WTC11 (cell line): Measurements from ENCODE around the gene CARS2. TPM values are rescaled to one million over a fixed set of nuclear protein-coding genes. Genes with fewer than 3 reads are reported as not detected.

Experiments
- ATAC-seq: fragments of 200-7000 bp; cut with Tn5 transposase; 2 replicates; pipeline ENCODE4 v1.10.0; 2021; ENCODE audit warnings: mild to moderate bottlenecking, moderate library complexity
- CTCF ChIA-PET: fragments of 300-600 bp; sonication (Branson Sonifier 250); formaldehyde crosslinking; loops from one replicate; lab custom pipeline; 2021; ENCODE audit warnings: antibody characterized with exemption; lab: Charles Lee
- POLR2A ChIA-PET: fragments of 350-600 bp; sonication (Branson Sonifier 250); formaldehyde crosslinking; loops from one replicate; lab custom pipeline; 2021; ENCODE audit warnings: antibody characterized with exemption; lab: Charles Lee
- DNase-seq: peaks from one replicate; pipeline ENCODE4 v3.0.0; 2021; ENCODE audit warnings: low spot score
- H3K27ac Mint-ChIP-seq: 2 replicates; pipeline ENCODE4 v1.8.0; 2021; ENCODE audit warnings: mixed read lengths
- H3K27me3 Mint-ChIP-seq: 2 replicates; pipeline ENCODE4 v1.8.0; 2021; ENCODE audit warnings: low read depth, mild to moderate bottlenecking, moderate library complexity, mixed read lengths
- H3K36me3 Mint-ChIP-seq: 2 replicates; pipeline ENCODE4 v1.8.0; 2021; ENCODE audit warnings: mixed read lengths
- H3K4me1 Mint-ChIP-seq: 2 replicates; pipeline ENCODE4 v1.8.0; 2022; ENCODE audit warnings: mixed read lengths
- H3K4me3 Mint-ChIP-seq: 2 replicates; pipeline ENCODE4 v1.8.0; 2021; ENCODE audit warnings: mild to moderate bottlenecking, moderate library complexity, mixed read lengths
- H3K9me3 Mint-ChIP-seq: 2 replicates; pipeline ENCODE4 v1.8.0; 2021; ENCODE audit warnings: mixed read lengths
- CREM ChIP-seq: sonication (generic); formaldehyde crosslinking; IDR thresholded peaks from 2 replicates; pipeline ENCODE4 v1.8.1; 2022; ENCODE audit warnings: mild to moderate bottlenecking, missing genetic modification reagents, moderate library complexity
- FOXK1 ChIP-seq: sonication (generic); formaldehyde crosslinking; IDR thresholded peaks from 2 replicates; pipeline ENCODE4 v1.8.0; 2022; ENCODE audit warnings: mild to moderate bottlenecking, moderate library complexity, missing genetic modification reagents
- FOXP1 ChIP-seq: sonication (generic); formaldehyde crosslinking; IDR thresholded peaks from 2 replicates; pipeline ENCODE4 v1.8.0; 2022; ENCODE audit warnings: missing genetic modification reagents, mild to moderate bottlenecking, moderate library complexity, borderline replicate concordance
- GABPB1 ChIP-seq: sonication (generic); formaldehyde crosslinking; IDR thresholded peaks from 2 replicates; pipeline ENCODE4 v1.8.1; 2023; ENCODE audit warnings: mild to moderate bottlenecking, missing genetic modification reagents
- HMGA2 ChIP-seq: fragments of 250-450 bp; sonication (Bioruptor Pico); IDR thresholded peaks from 2 replicates; pipeline ENCODE4 v1.4.0; 2021; ENCODE audit warnings: mild to moderate bottlenecking, moderate library complexity
- NFE2L1 ChIP-seq: sonication (generic); formaldehyde crosslinking; IDR thresholded peaks from 2 replicates; pipeline ENCODE4 v1.8.1; 2023; ENCODE audit warnings: missing genetic modification reagents
- NR1H2 ChIP-seq: sonication (generic); formaldehyde crosslinking; IDR thresholded peaks from 2 replicates; pipeline ENCODE4 v1.9.0; 2021; ENCODE audit warnings: mild to moderate bottlenecking, moderate library complexity, missing genetic modification reagents
- NR2C2 ChIP-seq: sonication (generic); formaldehyde crosslinking; IDR thresholded peaks from 2 replicates; pipeline ENCODE4 v1.8.0; 2022; ENCODE audit warnings: mild to moderate bottlenecking, missing genetic modification reagents
- RELA ChIP-seq: sonication (generic); formaldehyde crosslinking; IDR thresholded peaks from 2 replicates; pipeline ENCODE4 v1.8.1; 2022; ENCODE audit warnings: missing genetic modification reagents, mild to moderate bottlenecking, borderline replicate concordance
- ZNF671 ChIP-seq: fragments of 250-450 bp; sonication (Bioruptor Pico); IDR thresholded peaks from 2 replicates; pipeline ENCODE4 v1.8.0; 2021; ENCODE audit warnings: mild to moderate bottlenecking
- total RNA-seq: library from RNA; stranded (reverse); gene quantifications from 3 replicates; pipeline ENCODE4 v1.2.3, GENCODE V29; 2021
- TF ChIP-seq, protein P1 (sequence below): fragments of 250-450 bp; sonication (Bioruptor Pico); IDR thresholded peaks from 2 replicates; pipeline ENCODE4 v1.9.0; 2021; ENCODE audit warnings: mild to moderate bottlenecking
- TF ChIP-seq, protein P2 (sequence below): fragments of 250-450 bp; sonication (Bioruptor Pico); IDR thresholded peaks from 2 replicates; pipeline ENCODE4 v2.1.2; 2022; ENCODE audit warnings: mild to moderate bottlenecking, moderate library complexity
- TF ChIP-seq, protein P3 (sequence below): sonication (generic); formaldehyde crosslinking; conservative IDR thresholded peaks from 2 replicates; pipeline ENCODE4 v1.8.1; 2023; ENCODE audit warnings: mild to moderate bottlenecking, low read depth, missing genetic modification reagents, moderate library complexity
- TF ChIP-seq, protein P4 (sequence below): sonication (generic); formaldehyde crosslinking; IDR thresholded peaks from 2 replicates; pipeline ENCODE4 v1.8.0; 2022; ENCODE audit warnings: missing genetic modification reagents
- TF ChIP-seq, protein P5 (sequence below): sonication (generic); formaldehyde crosslinking; IDR thresholded peaks from 2 replicates; pipeline ENCODE4 v1.8.1; 2022; ENCODE audit warnings: low read depth, mild to moderate bottlenecking, moderate library complexity, missing genetic modification reagents, borderline replicate concordance

CARS2 gene
- total RNA-seq, 1 experiment from 2014 or later, result 39.9 TPM

DNA sequence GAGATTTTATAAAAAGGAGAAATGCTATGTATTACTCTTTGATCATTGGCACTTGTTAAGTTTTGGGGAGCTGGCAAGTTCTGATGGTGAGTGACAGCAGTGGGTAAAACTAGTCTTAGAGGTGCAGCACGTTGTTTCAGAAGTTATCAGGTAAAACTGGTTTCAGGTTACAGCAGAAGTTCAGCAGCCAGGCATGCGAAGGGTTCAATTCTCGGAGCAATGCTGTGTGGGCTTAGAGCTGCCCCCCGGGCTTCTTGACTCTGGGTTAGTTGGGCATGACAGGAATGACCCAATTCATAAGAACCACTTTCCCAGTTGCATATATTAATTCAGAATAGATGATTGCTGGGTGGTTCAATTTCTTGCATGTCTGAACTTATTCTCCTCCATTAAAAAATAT lies 42.4 kb upstream of the CARS2 start:
- TF ChIP-seq FOXK1, result no peak
- TF ChIP-seq NFE2L1 (CRISPR knock-in tag), result no peak
- no peak for TF ChIP-seq FOXP1 (CRISPR knock-in tag)
- no peak for TF ChIP-seq HMGA2 (CRISPR knock-in tag)
- TF ChIP-seq, protein P1, sequence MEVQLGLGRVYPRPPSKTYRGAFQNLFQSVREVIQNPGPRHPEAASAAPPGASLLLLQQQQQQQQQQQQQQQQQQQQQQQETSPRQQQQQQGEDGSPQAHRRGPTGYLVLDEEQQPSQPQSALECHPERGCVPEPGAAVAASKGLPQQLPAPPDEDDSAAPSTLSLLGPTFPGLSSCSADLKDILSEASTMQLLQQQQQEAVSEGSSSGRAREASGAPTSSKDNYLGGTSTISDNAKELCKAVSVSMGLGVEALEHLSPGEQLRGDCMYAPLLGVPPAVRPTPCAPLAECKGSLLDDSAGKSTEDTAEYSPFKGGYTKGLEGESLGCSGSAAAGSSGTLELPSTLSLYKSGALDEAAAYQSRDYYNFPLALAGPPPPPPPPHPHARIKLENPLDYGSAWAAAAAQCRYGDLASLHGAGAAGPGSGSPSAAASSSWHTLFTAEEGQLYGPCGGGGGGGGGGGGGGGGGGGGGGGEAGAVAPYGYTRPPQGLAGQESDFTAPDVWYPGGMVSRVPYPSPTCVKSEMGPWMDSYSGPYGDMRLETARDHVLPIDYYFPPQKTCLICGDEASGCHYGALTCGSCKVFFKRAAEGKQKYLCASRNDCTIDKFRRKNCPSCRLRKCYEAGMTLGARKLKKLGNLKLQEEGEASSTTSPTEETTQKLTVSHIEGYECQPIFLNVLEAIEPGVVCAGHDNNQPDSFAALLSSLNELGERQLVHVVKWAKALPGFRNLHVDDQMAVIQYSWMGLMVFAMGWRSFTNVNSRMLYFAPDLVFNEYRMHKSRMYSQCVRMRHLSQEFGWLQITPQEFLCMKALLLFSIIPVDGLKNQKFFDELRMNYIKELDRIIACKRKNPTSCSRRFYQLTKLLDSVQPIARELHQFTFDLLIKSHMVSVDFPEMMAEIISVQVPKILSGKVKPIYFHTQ, result no peak
- TF ChIP-seq, protein P2, sequence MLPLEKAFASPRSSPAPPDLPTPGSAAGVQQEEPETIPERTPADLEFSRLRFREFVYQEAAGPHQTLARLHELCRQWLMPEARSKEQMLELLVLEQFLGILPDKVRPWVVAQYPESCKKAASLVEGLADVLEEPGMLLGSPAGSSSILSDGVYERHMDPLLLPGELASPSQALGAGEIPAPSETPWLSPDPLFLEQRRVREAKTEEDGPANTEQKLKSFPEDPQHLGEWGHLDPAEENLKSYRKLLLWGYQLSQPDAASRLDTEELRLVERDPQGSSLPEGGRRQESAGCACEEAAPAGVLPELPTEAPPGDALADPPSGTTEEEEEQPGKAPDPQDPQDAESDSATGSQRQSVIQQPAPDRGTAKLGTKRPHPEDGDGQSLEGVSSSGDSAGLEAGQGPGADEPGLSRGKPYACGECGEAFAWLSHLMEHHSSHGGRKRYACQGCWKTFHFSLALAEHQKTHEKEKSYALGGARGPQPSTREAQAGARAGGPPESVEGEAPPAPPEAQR (CRISPR knock-in tag), result no peak
- no peak for TF ChIP-seq NR2C2 (CRISPR knock-in tag)
- TF ChIP-seq CREM (CRISPR knock-in tag), result no peak
- TF ChIP-seq, protein P3, sequence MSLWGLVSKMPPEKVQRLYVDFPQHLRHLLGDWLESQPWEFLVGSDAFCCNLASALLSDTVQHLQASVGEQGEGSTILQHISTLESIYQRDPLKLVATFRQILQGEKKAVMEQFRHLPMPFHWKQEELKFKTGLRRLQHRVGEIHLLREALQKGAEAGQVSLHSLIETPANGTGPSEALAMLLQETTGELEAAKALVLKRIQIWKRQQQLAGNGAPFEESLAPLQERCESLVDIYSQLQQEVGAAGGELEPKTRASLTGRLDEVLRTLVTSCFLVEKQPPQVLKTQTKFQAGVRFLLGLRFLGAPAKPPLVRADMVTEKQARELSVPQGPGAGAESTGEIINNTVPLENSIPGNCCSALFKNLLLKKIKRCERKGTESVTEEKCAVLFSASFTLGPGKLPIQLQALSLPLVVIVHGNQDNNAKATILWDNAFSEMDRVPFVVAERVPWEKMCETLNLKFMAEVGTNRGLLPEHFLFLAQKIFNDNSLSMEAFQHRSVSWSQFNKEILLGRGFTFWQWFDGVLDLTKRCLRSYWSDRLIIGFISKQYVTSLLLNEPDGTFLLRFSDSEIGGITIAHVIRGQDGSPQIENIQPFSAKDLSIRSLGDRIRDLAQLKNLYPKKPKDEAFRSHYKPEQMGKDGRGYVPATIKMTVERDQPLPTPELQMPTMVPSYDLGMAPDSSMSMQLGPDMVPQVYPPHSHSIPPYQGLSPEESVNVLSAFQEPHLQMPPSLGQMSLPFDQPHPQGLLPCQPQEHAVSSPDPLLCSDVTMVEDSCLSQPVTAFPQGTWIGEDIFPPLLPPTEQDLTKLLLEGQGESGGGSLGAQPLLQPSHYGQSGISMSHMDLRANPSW (CRISPR knock-in tag), result no peak
- TF ChIP-seq, protein P4, sequence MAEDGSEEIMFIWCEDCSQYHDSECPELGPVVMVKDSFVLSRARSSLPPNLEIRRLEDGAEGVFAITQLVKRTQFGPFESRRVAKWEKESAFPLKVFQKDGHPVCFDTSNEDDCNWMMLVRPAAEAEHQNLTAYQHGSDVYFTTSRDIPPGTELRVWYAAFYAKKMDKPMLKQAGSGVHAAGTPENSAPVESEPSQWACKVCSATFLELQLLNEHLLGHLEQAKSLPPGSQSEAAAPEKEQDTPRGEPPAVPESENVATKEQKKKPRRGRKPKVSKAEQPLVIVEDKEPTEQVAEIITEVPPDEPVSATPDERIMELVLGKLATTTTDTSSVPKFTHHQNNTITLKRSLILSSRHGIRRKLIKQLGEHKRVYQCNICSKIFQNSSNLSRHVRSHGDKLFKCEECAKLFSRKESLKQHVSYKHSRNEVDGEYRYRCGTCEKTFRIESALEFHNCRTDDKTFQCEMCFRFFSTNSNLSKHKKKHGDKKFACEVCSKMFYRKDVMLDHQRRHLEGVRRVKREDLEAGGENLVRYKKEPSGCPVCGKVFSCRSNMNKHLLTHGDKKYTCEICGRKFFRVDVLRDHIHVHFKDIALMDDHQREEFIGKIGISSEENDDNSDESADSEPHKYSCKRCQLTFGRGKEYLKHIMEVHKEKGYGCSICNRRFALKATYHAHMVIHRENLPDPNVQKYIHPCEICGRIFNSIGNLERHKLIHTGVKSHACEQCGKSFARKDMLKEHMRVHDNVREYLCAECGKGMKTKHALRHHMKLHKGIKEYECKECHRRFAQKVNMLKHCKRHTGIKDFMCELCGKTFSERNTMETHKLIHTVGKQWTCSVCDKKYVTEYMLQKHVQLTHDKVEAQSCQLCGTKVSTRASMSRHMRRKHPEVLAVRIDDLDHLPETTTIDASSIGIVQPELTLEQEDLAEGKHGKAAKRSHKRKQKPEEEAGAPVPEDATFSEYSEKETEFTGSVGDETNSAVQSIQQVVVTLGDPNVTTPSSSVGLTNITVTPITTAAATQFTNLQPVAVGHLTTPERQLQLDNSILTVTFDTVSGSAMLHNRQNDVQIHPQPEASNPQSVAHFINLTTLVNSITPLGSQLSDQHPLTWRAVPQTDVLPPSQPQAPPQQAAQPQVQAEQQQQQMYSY (CRISPR knock-in tag), result no peak
- TF ChIP-seq NR1H2 (CRISPR knock-in tag), result no peak
- no peak for TF ChIP-seq RELA (CRISPR knock-in tag)
- TF ChIP-seq, protein P5, sequence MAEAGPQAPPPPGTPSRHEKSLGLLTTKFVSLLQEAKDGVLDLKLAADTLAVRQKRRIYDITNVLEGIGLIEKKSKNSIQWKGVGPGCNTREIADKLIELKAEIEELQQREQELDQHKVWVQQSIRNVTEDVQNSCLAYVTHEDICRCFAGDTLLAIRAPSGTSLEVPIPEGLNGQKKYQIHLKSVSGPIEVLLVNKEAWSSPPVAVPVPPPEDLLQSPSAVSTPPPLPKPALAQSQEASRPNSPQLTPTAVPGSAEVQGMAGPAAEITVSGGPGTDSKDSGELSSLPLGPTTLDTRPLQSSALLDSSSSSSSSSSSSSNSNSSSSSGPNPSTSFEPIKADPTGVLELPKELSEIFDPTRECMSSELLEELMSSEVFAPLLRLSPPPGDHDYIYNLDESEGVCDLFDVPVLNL, result no peak
- no peak for TF ChIP-seq GABPB1
- TF ChIP-seq ZNF671, result no peak
- ChIA-PET CTCF (no interaction called here), POLR2A (no interaction called here)
- Mint-ChIP-seq H3K36me3 (peaks cover 32% of the 10 kb centered on the region), H3K27ac (no peak overlapping the region), H3K4me3 (no peak overlapping the region), H3K27me3 (no peaks in the 10 kb centered on the region), H3K9me3 (peaks cover 39% of the 10 kb centered on the region), H3K4me1 (peaks cover 11% of the 10 kb centered on the region)
- no peak for ATAC-seq
- no peak for DNase-seq
